ENCODE measurements around the gene OR11A1. TPM values are rescaled to one million over a fixed set of nuclear protein-coding genes. Genes with fewer than 3 reads are reported as not detected.
A peak's percentile ranks its signal among the peaks of the same experiment; 100 is the strongest.

Gene OR11A1, protein sequence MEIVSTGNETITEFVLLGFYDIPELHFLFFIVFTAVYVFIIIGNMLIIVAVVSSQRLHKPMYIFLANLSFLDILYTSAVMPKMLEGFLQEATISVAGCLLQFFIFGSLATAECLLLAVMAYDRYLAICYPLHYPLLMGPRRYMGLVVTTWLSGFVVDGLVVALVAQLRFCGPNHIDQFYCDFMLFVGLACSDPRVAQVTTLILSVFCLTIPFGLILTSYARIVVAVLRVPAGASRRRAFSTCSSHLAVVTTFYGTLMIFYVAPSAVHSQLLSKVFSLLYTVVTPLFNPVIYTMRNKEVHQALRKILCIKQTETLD
- not detected for polyA plus RNA-seq
- long read RNA-seq, donor 1, result 0 reads
- long read RNA-seq, donor 2, result 0 reads
- long read RNA-seq, donor 3, result 0 reads
- long read RNA-seq, donor 4, result 0 reads
- long read RNA-seq, donor 5, result 0 reads
- long read RNA-seq, donor 6, result 0 reads
- long read RNA-seq, donor 7, result 0 reads
- long read RNA-seq, donor 8, result 0 reads
- long read RNA-seq, donor 9, result 0 reads
- long read RNA-seq, donor 10, result 0 reads

DNA sequence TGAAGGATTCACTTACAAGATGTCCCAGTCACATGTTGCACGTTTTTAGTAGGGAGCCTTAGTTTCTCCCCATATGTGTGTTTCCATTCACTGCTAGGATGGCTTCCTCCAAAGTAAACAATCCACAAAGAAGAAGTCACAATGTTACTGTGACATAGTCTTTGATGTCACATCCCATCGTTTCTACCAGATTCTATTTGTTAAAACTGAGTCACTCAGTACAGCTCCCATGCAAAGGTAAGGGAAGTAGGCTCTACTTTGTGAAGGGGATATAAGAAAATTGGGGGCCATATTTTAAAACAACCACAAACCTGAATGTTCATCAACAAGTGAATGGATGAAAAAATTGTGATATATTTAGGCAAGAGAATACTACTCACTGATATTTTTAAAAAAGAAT, at the start of gene OR11A1, which contains the start of gene OR2H1:
OR11A1 (minus strand) TSS at position 101 of the 400 bp plus-strand sequence. CDS start 29,430 bp downstream, outside the sequence.
OR2H1 (plus strand) TSS at position 185 of the 400 bp plus-strand sequence. CDS start 4,615 bp downstream, outside the sequence.
- no peaks in the 10 kb centered on the region for H3K36me3 ChIP-seq (ENCODE audit: control insufficient read depth in 3 of 3, insufficient read depth in 2 of 3, low read depth in 1 of 3, low read length in 3 of 3)
- H3K27ac ChIP-seq (ENCODE audit: low read depth in 1 of 3, low read length in 2 of 3), result no peak within 1 kb of the TSS
- no peaks in the 10 kb centered on the region for H3K27me3 ChIP-seq (ENCODE audit: control insufficient read depth in 3 of 3, insufficient read depth in 3 of 3, low read length in 3 of 3)
- no peaks in the 10 kb centered on the region for H3K9me3 ChIP-seq (ENCODE audit: control insufficient read depth in 2 of 2, insufficient read depth in 1 of 2, low read depth in 1 of 2, low read length in 1 of 2)
- no peak for FAIRE-seq
- DNase-seq, result no peak
- H3K4me3 ChIP-seq (ENCODE audit: low read depth in 1 of 3, low read length in 3 of 3), result no peak within 1 kb of the TSS
- WGBS, 3 donors, result 48 to 65% (median 49%) methylated on average over 2 of the region's 2 CpGs
- no peaks in the 10 kb centered on the region for H3K4me1 ChIP-seq (ENCODE audit: control insufficient read depth in 3 of 3, insufficient read depth in 2 of 3, low read depth in 1 of 3, low read length in 2 of 3)

DNA sequence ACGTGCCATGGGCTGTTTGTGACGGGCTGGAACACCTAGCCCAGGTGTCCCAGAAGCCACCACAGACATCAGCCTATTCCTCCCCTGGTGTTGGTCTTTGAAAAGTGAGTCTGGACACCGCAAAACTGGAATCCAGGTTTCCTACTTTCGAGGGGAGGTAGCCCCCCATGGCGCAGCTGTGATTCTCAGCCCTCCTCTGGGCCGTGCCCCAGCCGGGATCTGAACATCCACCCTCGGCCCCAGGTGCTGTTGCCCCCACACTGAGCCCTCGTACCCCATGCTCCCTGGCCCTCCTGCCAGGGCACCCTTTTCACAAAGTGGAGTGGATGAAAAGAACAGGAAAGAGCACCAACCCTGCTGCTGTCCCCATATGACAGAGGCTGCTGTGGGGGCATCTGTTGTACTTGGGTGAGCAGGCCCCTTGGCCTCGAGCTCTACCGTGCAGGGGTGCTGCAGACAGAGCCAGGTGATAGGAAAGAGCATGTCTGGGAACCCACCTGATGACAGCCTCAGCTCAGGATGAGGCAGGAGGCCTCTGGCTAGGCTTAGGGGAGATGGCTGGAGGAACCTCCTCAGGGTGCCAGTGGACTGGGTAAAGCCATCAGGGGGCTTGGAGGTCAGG, 49.7 kb upstream of the OR11A1 start:
- no peaks in the 10 kb centered on the region for H3K9me3 ChIP-seq (ENCODE audit: control insufficient read depth in 2 of 2, insufficient read depth in 1 of 2, low read depth in 1 of 2, low read length in 1 of 2)
- H3K4me1 ChIP-seq (ENCODE audit: control insufficient read depth in 3 of 3, insufficient read depth in 2 of 3, low read depth in 1 of 3, low read length in 2 of 3), result no peaks in the 10 kb centered on the region
- 64 to 80% (median 79%) methylated on average over 11 of the region's 11 CpGs for WGBS, 3 donors
- H3K4me3 ChIP-seq (ENCODE audit: low read depth in 1 of 3, low read length in 3 of 3), result no peak overlapping the region
- no peaks in the 10 kb centered on the region for H3K36me3 ChIP-seq (ENCODE audit: control insufficient read depth in 3 of 3, insufficient read depth in 2 of 3, low read depth in 1 of 3, low read length in 3 of 3)
- H3K27ac ChIP-seq (ENCODE audit: low read depth in 1 of 3, low read length in 2 of 3), result no peak overlapping the region
- DNase-seq, result no peak
- FAIRE-seq, result no peak
- H3K27me3 ChIP-seq (ENCODE audit: control insufficient read depth in 3 of 3, insufficient read depth in 3 of 3, low read length in 3 of 3), result no peaks in the 10 kb centered on the region

DNA sequence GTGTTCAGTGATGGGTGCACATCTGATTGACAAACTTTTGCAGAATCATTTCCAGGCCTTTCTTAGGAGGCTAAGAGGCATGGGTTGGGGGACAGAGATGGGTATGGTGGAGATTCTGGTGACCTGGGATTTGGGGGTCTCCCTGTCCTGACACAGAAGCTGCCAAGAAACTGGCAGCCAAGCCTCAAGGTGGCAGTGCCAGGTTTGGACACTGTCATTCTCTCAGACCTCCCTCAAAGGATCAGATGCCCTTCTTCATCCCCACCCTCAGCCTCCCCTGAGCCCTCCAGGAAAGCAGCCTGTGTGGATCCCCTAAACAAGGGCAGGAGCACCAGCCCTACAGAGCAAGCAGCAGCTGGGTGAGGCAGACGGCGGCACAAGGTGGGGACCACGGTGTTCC, 48.9 kb upstream of the OR11A1 start:
- Histone ChIP-seq H3K36me3 (ENCODE audit: control insufficient read depth in 3 of 3, insufficient read depth in 2 of 3, low read depth in 1 of 3, low read length in 3 of 3) (no peaks in the 10 kb centered on the region), H3K4me3 (ENCODE audit: low read depth in 1 of 3, low read length in 3 of 3) (no peak overlapping the region), H3K4me1 (ENCODE audit: control insufficient read depth in 3 of 3, insufficient read depth in 2 of 3, low read depth in 1 of 3, low read length in 2 of 3) (no peaks in the 10 kb centered on the region), H3K27ac (ENCODE audit: low read depth in 1 of 3, low read length in 2 of 3) (no peak overlapping the region), H3K9me3 (ENCODE audit: control insufficient read depth in 2 of 2, insufficient read depth in 1 of 2, low read depth in 1 of 2, low read length in 1 of 2) (no peaks in the 10 kb centered on the region), H3K27me3 (ENCODE audit: control insufficient read depth in 3 of 3, insufficient read depth in 3 of 3, low read length in 3 of 3) (no peaks in the 10 kb centered on the region)
- 83 to 95% (median 84%) methylated on average over 3 of the region's 3 CpGs for WGBS, 3 donors
- DNase-seq (no peak), FAIRE-seq (no peak)

DNA sequence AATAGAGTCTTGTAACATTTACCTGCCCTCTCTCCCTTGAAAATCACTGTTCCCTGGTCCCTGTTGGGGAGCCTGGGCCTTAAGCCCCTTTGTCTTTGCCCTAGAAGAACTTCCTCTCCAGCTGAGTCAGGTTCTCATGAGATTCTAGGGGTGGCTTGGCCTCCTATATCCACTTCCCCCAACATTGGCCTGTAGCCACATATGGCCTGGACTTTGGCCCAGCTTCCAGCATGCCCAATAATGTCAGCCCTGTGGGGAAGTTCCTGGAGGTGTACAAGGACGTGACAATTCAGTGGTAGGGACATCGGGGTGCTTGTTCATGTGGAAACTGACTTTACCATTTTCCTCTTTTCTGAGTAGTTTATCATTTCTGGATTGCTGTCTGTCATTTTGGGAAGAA, 48.1 kb upstream of the OR11A1 start:
- peaks cover 0 to 2% (median 0%) of the 10 kb centered on the region in 3 donors for H3K27me3 ChIP-seq (ENCODE audit: control insufficient read depth in 3 of 3, insufficient read depth in 3 of 3, low read length in 3 of 3)
- H3K27ac ChIP-seq (ENCODE audit: low read depth in 1 of 3, low read length in 2 of 3), result no peak overlapping the region
- H3K36me3 ChIP-seq (ENCODE audit: control insufficient read depth in 3 of 3, insufficient read depth in 2 of 3, low read depth in 1 of 3, low read length in 3 of 3), result no peaks in the 10 kb centered on the region
- peak in 1 of 2 donors; percentile 30 for DNase-seq
- FAIRE-seq, result no peak
- 18 to 61% (median 32%) methylated on average over 2 of the region's 2 CpGs for WGBS, 3 donors
- no peaks in the 10 kb centered on the region for H3K4me1 ChIP-seq (ENCODE audit: control insufficient read depth in 3 of 3, insufficient read depth in 2 of 3, low read depth in 1 of 3, low read length in 2 of 3)
- no peak overlapping the region for H3K4me3 ChIP-seq (ENCODE audit: low read depth in 1 of 3, low read length in 3 of 3)
- no peaks in the 10 kb centered on the region for H3K9me3 ChIP-seq (ENCODE audit: control insufficient read depth in 2 of 2, insufficient read depth in 1 of 2, low read depth in 1 of 2, low read length in 1 of 2)

DNA sequence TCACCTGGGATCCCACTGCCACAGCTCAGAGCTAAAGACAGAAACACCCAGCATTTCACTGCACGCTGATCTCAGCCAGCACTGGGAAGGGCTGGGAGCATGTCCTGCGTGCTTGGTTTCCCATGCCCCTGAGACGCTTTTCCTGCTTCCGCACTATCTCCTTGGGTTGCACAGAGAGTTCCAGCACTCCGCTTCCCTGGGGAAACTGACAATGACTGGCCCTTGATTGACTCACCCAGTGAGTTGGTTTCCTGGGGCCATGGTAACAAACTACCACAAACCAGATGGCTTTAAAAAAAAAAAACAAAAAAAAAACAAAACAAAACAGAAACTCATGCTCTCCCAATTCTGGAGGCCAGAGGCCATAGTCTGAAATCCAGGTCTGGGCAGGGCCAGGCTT, 45.7 kb upstream of the OR11A1 start:
- no peaks in the 10 kb centered on the region for H3K36me3 ChIP-seq (ENCODE audit: control insufficient read depth in 3 of 3, insufficient read depth in 2 of 3, low read depth in 1 of 3, low read length in 3 of 3)
- no peak overlapping the region for H3K27ac ChIP-seq (ENCODE audit: low read depth in 1 of 3, low read length in 2 of 3)
- H3K4me1 ChIP-seq (ENCODE audit: control insufficient read depth in 3 of 3, insufficient read depth in 2 of 3, low read depth in 1 of 3, low read length in 2 of 3), result no peaks in the 10 kb centered on the region
- no peak overlapping the region for H3K4me3 ChIP-seq (ENCODE audit: low read depth in 1 of 3, low read length in 3 of 3)
- peaks cover 0 to 2% (median 0%) of the 10 kb centered on the region in 3 donors for H3K27me3 ChIP-seq (ENCODE audit: control insufficient read depth in 3 of 3, insufficient read depth in 3 of 3, low read length in 3 of 3)
- DNase-seq (no peak), FAIRE-seq (no peak)
- 80 to 86% (median 84%) methylated on average over 5 of the region's 5 CpGs for WGBS, 3 donors
- no peaks in the 10 kb centered on the region for H3K9me3 ChIP-seq (ENCODE audit: control insufficient read depth in 2 of 2, insufficient read depth in 1 of 2, low read depth in 1 of 2, low read length in 1 of 2)

DNA sequence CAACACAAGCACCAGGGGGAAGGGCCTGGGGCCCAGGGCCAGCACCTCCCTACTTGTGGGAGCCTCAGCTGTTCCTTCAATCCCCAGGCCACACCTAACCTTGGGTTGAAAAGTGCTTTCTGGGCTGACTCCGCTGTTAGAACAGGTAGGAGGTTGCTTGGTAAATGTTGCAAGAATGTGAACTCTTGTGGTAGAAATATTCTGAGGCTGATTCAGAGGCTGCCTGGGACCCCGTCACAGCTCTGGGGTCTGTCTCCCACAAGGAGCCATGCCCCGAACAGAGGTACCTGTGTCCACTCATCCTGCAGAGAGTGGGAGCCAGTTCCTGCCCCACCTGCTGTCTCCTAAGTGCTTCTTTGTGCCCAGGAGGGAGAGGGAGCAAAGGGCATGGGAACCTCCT, 45.3 kb upstream of the OR11A1 start:
- Histone ChIP-seq H3K4me1 (ENCODE audit: control insufficient read depth in 3 of 3, insufficient read depth in 2 of 3, low read depth in 1 of 3, low read length in 2 of 3) (no peaks in the 10 kb centered on the region), H3K27ac (ENCODE audit: low read depth in 1 of 3, low read length in 2 of 3) (no peak overlapping the region), H3K9me3 (ENCODE audit: control insufficient read depth in 2 of 2, insufficient read depth in 1 of 2, low read depth in 1 of 2, low read length in 1 of 2) (no peaks in the 10 kb centered on the region), H3K36me3 (ENCODE audit: control insufficient read depth in 3 of 3, insufficient read depth in 2 of 3, low read depth in 1 of 3, low read length in 3 of 3) (no peaks in the 10 kb centered on the region), H3K4me3 (ENCODE audit: low read depth in 1 of 3, low read length in 3 of 3) (no peak overlapping the region), H3K27me3 (ENCODE audit: control insufficient read depth in 3 of 3, insufficient read depth in 3 of 3, low read length in 3 of 3) (peaks cover 0 to 2% (median 0%) of the 10 kb centered on the region in 3 donors)
- no peak for FAIRE-seq
- DNase-seq, result no peak
- 73 to 87% (median 76%) methylated on average over 3 of the region's 3 CpGs for WGBS, 3 donors

DNA sequence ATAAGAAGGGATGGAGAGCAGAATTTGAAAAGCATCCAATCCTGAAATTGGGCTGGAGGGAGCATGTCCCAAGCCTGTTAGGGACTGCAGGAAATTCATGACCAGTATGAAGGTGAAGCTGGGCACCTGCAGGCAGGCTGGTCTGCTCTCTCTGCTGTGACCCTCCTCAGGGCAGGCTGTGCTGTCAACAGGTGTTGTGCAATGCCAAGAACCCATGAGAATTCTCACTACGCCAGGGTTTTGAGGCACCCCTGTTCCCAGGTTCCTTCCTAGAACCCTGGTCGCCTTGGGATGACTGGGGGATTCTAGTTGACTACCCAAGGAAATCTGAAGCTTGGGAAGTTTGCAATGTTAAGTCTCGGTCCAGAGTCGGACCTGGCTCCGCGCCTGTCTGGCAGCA, 44.2 kb upstream of the OR11A1 start:
- no peaks in the 10 kb centered on the region for H3K4me1 ChIP-seq (ENCODE audit: control insufficient read depth in 3 of 3, insufficient read depth in 2 of 3, low read depth in 1 of 3, low read length in 2 of 3)
- DNase-seq, result no peak
- no peaks in the 10 kb centered on the region for H3K9me3 ChIP-seq (ENCODE audit: control insufficient read depth in 2 of 2, insufficient read depth in 1 of 2, low read depth in 1 of 2, low read length in 1 of 2)
- WGBS, 3 donors, result 87 to 90% (median 88%) methylated on average over 6 of the region's 6 CpGs
- no peak overlapping the region for H3K27ac ChIP-seq (ENCODE audit: low read depth in 1 of 3, low read length in 2 of 3)
- no peak for FAIRE-seq
- H3K4me3 ChIP-seq (ENCODE audit: low read depth in 1 of 3, low read length in 3 of 3), result no peak overlapping the region
- no peaks in the 10 kb centered on the region for H3K36me3 ChIP-seq (ENCODE audit: control insufficient read depth in 3 of 3, insufficient read depth in 2 of 3, low read depth in 1 of 3, low read length in 3 of 3)
- H3K27me3 ChIP-seq (ENCODE audit: control insufficient read depth in 3 of 3, insufficient read depth in 3 of 3, low read length in 3 of 3), result peaks cover 0 to 4% (median 0%) of the 10 kb centered on the region in 3 donors

DNA sequence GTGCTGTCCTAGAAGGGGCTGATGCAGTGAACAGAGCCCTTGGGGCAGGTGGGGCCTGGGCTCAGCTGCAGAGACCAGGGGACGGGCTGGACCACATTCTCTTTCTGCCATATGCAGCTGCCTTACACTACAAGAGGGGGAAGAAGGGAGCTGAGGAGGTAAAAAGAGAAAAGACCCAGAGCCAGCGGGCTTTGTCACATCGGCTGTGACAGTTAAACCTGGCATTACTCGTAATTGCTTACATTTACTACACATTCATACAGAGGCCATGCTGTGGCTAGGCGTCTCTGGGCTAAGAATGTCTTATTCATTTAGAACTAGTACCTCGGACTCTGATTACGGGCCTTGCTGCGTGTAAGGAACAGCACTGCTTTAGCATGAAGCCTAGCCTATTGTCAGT, 43.7 kb upstream of the OR11A1 start:
- Histone ChIP-seq H3K27ac (ENCODE audit: low read depth in 1 of 3, low read length in 2 of 3) (no peak overlapping the region), H3K9me3 (ENCODE audit: control insufficient read depth in 2 of 2, insufficient read depth in 1 of 2, low read depth in 1 of 2, low read length in 1 of 2) (no peaks in the 10 kb centered on the region), H3K36me3 (ENCODE audit: control insufficient read depth in 3 of 3, insufficient read depth in 2 of 3, low read depth in 1 of 3, low read length in 3 of 3) (no peaks in the 10 kb centered on the region), H3K4me1 (ENCODE audit: control insufficient read depth in 3 of 3, insufficient read depth in 2 of 3, low read depth in 1 of 3, low read length in 2 of 3) (no peaks in the 10 kb centered on the region), H3K27me3 (ENCODE audit: control insufficient read depth in 3 of 3, insufficient read depth in 3 of 3, low read length in 3 of 3) (peaks cover 0 to 4% (median 0%) of the 10 kb centered on the region in 3 donors), H3K4me3 (ENCODE audit: low read depth in 1 of 3, low read length in 3 of 3) (no peak overlapping the region)
- no peak for FAIRE-seq
- no peak for DNase-seq
- 83 to 88% (median 85%) methylated on average over 8 of the region's 8 CpGs for WGBS, 3 donors

Data from small intestine (tissue), 16 donors.